ENCODE data around the gene PIGQ. TPM values are rescaled to one million over a fixed set of nuclear protein-coding genes. Genes with fewer than 3 reads are reported as not detected.

The PIGQ gene
- total RNA-seq, 3 donors from 2014 or later, result 37.8 to 39.6 (median 38.4) TPM

- no peak for TF ChIP-seq CTCF (IDR thresholded peaks at IDR 0.05)
- Histone ChIP-seq H3K4me1 (ENCODE audit: low read depth) (no peaks in the 10 kb centered on the region), H3K36me3 (ENCODE audit: low read depth) (no peaks in the 10 kb centered on the region), H3K9me3 (no peaks in the 10 kb centered on the region), H3K4me3 (no peak overlapping the region)
- intact Hi-C loops (cut with DNase I, micrococcal nuclease), result loop anchor here (10.0 kb wide), 1 partner anchor 88 kb away; the partner anchor contains the start of gene RHOT2 (in 2 of the 2)
- ATAC-seq (no peak), DNase-seq (no peak)
These were observed 6.5 kb downstream of the PIGQ start for GRCh38 chr16:576197-576822.

- no peaks in the 10 kb centered on the region for H3K9me3 ChIP-seq
- H3K36me3 ChIP-seq (ENCODE audit: low read depth), result no peaks in the 10 kb centered on the region
- TF ChIP-seq CTCF (IDR thresholded peaks at IDR 0.05), result no peak
- H3K4me1 ChIP-seq (ENCODE audit: low read depth), result no peaks in the 10 kb centered on the region
- ATAC-seq (no peak), DNase-seq (no peak)
- no peak overlapping the region for H3K4me3 ChIP-seq
- intact Hi-C loops (cut with DNase I, micrococcal nuclease), result loop anchor here (10.0 kb wide), 1 partner anchor 88 kb away; the partner anchor contains the start of gene RHOT2 (in 2 of the 2)
These were observed 7.0 kb downstream of the PIGQ start for GRCh38 chr16:576823-577201.

- no peak overlapping the region for H3K4me3 ChIP-seq
- TF ChIP-seq CTCF (IDR thresholded peaks at IDR 0.05), result no peak
- DNase-seq (no peak), ATAC-seq (no peak)
- H3K9me3 ChIP-seq, result no peaks in the 10 kb centered on the region
- no peaks in the 10 kb centered on the region for H3K36me3 ChIP-seq (ENCODE audit: low read depth)
- H3K4me1 ChIP-seq (ENCODE audit: low read depth), result no peaks in the 10 kb centered on the region
- intact Hi-C loops (cut with DNase I, micrococcal nuclease), result loop anchor here (10.0 kb wide), 1 partner anchor 87 kb away; the partner anchor contains the start of gene RHOT2 (in 2 of the 2)
These were observed 8.0 kb downstream of the PIGQ start for GRCh38 chr16:577796-578195.

GRCh38 chr16:578232-578869 lies 8.6 kb downstream of the PIGQ start:
- no peaks in the 10 kb centered on the region for H3K36me3 ChIP-seq (ENCODE audit: low read depth)

GRCh38 chr16:578870-579405 lies 9.2 kb downstream of the PIGQ start:
- ATAC-seq (peak; percentile 93), DNase-seq (peak in 2 of 3 donors; percentile 81 to 87)
- Histone ChIP-seq H3K9me3 (no peaks in the 10 kb centered on the region), H3K4me1 (ENCODE audit: low read depth) (no peaks in the 10 kb centered on the region), H3K36me3 (ENCODE audit: low read depth) (no peaks in the 10 kb centered on the region), H3K4me3 (no peak overlapping the region)
- intact Hi-C loops (cut with DNase I, micrococcal nuclease), result loop anchor here (10.0 kb wide), 1 partner anchor 86 kb away; the partner anchor contains the start of gene RHOT2 (in 2 of the 2)
- TF ChIP-seq CTCF (IDR thresholded peaks at IDR 0.05), result peak; percentile 81

More at GRCh38 chr16:578232-578869, 8.6 kb downstream of the PIGQ start:
- Histone ChIP-seq H3K4me3 (no peak overlapping the region), H3K9me3 (no peaks in the 10 kb centered on the region), H3K4me1 (ENCODE audit: low read depth) (no peaks in the 10 kb centered on the region)
- no peak for TF ChIP-seq CTCF (IDR thresholded peaks at IDR 0.05)
- ATAC-seq (peak; percentile 3), DNase-seq (no peak)
- intact Hi-C loops (cut with DNase I, micrococcal nuclease), result loop anchor here (10.0 kb wide), 1 partner anchor 86 kb away; the partner anchor contains the start of gene RHOT2 (in 2 of the 2)

Data from mucosa of descending colon (tissue), 3 donors.